Activated CD8-positive, alpha-beta memory T cell treated with anti-CD3 and anti-CD28 coated beads for 1 hour (primary cell): ENCODE data around the gene CD70.
"Not testable (repeated sequence)": the region's sequence is repeated elsewhere in the genome, so short reads cannot be mapped to it uniquely, and the experiment has no call there.

Experiments used
- DNase-seq, 2 donors: peaks; one replicate each; pipeline ENCODE4 v3.0.0-alpha.2; 2020; ENCODE audit warnings: low read depth in 1 of 2; ENCODE audit errors: extremely low read depth in 1 of 2

The CD70 gene

GRCh38 chr19:6590827-6591319, at the start of gene CD70:
TSS of gene CD70 (minus strand) at chr19:6591150. CDS start at chr19:6591002, 148 bp downstream.
- DNase-seq: peak in 1 of 2 donors; percentile 19

GRCh38 chr19:6640333-6640732, 49.4 kb upstream of the CD70 start:
- DNase-seq: not testable (repeated sequence)

- DNase-seq: no peak
Observed at GRCh38 chr19:6639439-6639838, 48.5 kb upstream of the CD70 start.

GRCh38 chr19:6633456-6633813, 42.5 kb upstream of the CD70 start:
- DNase-seq: not testable (repeated sequence)

- peak in 1 of 2 donors; percentile 17 for DNase-seq
Observed at GRCh38 chr19:6632747-6633455, 42.0 kb upstream of the CD70 start.

GRCh38 chr19:6632002-6632621, 41.2 kb upstream of the CD70 start:
- DNase-seq: peak; percentile 65

GRCh38 chr19:6626764-6627163, 35.8 kb upstream of the CD70 start:
- DNase-seq: no peak

- DNase-seq: no peak
Observed at GRCh38 chr19:6617374-6617773, 26.4 kb upstream of the CD70 start.

GRCh38 chr19:6616011-6616410, 25.1 kb upstream of the CD70 start:
- no peak for DNase-seq

- DNase-seq: no peak
Observed at GRCh38 chr19:6613711-6614110, 22.8 kb upstream of the CD70 start.

- no peak for DNase-seq
Observed at GRCh38 chr19:6610934-6611852, 20.2 kb upstream of the CD70 start.

GRCh38 chr19:6608940-6609339, 18.0 kb upstream of the CD70 start:
- DNase-seq: no peak

GRCh38 chr19:6608146-6608545, 17.2 kb upstream of the CD70 start:
- not testable (repeated sequence) for DNase-seq

GRCh38 chr19:6606276-6607070, 15.5 kb upstream of the CD70 start:
- DNase-seq: not testable (repeated sequence)

- no peak for DNase-seq
Observed at GRCh38 chr19:6604906-6605305, 14.0 kb upstream of the CD70 start.

GRCh38 chr19:6602729-6603114, 11.8 kb upstream of the CD70 start:
- DNase-seq: no peak

- not testable (repeated sequence) for DNase-seq
Observed at GRCh38 chr19:6601537-6602052, 10.6 kb upstream of the CD70 start.

GRCh38 chr19:6600951-6601536, 10.1 kb upstream of the CD70 start:
- not testable (repeated sequence) for DNase-seq

GRCh38 chr19:6599866-6600454, 9.0 kb upstream of the CD70 start:
- DNase-seq: no peak
